Measurements from ENCODE around the gene MEX3D.

MEX3D gene

DNA sequence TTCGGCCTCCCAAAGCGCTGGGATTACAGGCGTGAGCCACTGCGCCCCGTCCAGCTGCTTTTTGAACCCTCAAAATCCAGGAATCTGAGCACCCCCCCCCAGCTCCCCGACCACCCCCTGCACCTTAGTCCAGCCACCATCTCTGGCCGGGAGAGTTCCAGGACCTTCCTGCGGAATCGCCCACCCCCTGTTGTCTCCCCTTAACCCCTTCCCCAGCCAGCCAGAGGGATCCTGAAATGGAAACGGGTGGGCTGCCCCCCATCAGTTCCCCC lies 25.3 kb upstream of the MEX3D start:
- peak overlapping the region; percentile 99 for H3K27ac ChIP-seq
- TF ChIP-seq ZFX (IDR thresholded peaks at IDR 0.05; ENCODE audit: borderline replicate concordance): no peak
- TF ChIP-seq, protein P1, sequence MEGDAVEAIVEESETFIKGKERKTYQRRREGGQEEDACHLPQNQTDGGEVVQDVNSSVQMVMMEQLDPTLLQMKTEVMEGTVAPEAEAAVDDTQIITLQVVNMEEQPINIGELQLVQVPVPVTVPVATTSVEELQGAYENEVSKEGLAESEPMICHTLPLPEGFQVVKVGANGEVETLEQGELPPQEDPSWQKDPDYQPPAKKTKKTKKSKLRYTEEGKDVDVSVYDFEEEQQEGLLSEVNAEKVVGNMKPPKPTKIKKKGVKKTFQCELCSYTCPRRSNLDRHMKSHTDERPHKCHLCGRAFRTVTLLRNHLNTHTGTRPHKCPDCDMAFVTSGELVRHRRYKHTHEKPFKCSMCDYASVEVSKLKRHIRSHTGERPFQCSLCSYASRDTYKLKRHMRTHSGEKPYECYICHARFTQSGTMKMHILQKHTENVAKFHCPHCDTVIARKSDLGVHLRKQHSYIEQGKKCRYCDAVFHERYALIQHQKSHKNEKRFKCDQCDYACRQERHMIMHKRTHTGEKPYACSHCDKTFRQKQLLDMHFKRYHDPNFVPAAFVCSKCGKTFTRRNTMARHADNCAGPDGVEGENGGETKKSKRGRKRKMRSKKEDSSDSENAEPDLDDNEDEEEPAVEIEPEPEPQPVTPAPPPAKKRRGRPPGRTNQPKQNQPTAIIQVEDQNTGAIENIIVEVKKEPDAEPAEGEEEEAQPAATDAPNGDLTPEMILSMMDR (IDR thresholded peaks at IDR 0.05): no peak

DNA sequence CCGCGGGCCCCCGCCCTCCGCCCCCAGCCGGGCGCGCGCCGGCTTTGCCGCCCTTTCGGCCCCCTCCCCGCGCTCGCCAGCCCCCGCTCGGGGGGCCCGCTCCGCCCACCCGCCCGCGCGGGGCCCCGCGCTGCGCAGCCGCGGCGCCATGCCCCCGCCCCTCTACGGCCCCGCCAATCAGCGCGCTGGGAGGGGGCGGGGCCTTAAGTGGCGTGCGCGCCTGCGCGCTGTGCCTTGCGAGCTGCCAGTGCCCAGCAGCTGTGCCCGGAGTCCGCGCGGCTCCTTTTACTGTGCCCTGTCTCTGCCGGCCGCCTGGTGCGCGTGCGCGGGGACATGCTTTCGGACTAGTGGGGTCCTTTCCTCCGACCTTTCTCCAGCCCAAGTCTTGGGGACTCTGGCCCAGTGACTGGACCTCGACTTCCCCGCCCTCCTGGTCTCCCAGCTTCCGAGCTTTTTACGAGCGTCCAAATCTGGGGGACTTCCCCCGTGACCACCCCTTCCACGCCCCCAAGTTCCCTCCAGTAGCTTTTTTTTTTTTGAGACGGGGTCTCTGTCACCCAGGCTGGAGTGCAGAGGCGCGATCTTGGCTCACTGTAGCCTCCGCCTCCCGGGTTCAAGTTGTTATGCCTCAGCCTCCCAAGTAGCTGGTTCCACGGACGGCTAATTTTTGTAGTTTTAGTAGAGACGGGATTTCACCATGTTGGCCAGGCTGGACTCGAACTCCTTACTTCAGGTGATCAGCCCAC lies 24.8 kb upstream of the MEX3D start, which contains the start of gene MBD3:
TSS of gene MBD3 (minus strand) at position 111 of the 746 bp plus-strand sequence. CDS start 234 bp downstream, outside the sequence.
- TF ChIP-seq, protein P1 (IDR thresholded peaks at IDR 0.05): no peak
- no peak for TF ChIP-seq ZFX (IDR thresholded peaks at IDR 0.05; ENCODE audit: borderline replicate concordance)
- H3K27ac ChIP-seq: peak within 1 kb of the TSS; percentile 99

DNA sequence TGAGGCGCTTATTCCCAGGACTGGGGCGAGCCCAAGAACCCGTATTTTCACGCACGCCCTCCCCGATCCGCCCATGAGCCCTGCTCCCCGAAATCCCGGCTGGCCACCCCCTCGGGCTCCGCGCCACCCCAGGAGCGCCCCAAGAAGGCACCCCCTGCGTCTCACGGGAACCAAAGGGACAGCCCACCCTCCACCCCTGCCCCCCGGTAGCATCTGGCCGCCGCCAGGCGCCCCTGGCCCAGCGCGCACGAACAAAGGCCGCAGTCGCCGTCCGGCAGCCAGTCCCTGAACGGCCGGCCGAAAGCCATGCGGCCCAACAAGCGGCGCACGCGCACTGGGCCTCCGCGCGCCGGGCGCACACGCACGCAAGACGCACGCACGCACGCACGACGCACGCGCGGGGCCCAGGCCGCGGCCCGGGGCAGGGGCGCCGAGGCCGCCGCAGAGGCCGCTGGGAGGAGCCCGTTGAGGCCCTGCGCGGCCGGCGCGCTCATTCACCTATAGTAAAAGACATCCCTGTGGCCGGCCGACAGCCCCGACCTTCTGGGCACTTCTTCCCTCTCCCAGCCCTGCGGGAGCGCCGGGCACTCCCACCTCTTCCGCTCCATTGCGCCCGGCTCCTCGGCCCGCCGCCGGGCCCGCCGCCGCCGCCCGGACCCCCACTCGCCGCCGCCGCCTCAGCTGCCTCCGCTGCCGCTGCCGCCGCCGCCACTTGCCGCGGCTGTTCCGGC lies 24.1 kb upstream of the MEX3D start:
- peak overlapping the region; percentile 99 for H3K27ac ChIP-seq
- TF ChIP-seq, protein P1 (IDR thresholded peaks at IDR 0.05): no peak; the same call in 1 of the 2 replicates
- TF ChIP-seq ZFX (IDR thresholded peaks at IDR 0.05; ENCODE audit: borderline replicate concordance): no peak

DNA sequence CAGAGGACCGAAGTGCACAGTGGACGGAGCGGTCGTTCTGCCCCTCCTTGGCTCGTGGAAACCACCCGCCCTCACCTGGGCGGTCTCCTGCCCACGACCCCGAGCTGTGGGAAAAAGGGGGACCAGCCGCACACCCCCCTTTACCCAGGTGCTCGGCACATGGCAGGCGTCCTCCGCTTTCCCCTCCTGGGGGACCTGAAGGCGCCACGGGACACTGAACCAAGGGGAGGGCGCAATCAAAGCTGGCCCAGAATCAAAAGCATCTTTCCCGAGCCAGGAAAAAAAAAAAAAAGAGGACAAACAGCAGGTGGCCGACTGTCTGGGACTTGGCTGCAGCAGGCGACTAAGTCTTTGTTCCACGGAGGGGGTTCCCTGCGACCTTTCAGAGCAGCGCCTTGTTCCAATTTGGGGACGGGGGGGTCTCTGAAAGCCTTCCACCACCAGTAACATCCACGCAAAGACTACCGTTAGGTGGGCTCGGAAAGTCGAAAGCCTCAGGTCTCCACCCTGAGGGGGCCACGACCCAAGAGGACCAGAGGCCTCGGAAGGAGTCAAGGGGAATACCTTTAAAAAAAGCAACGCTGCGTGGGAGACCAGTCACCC lies 23.4 kb upstream of the MEX3D start:
- TF ChIP-seq, protein P1 (IDR thresholded peaks at IDR 0.05): no peak
- TF ChIP-seq ZFX (IDR thresholded peaks at IDR 0.05; ENCODE audit: borderline replicate concordance): no peak
- H3K27ac ChIP-seq: peak overlapping the region; percentile 99

DNA sequence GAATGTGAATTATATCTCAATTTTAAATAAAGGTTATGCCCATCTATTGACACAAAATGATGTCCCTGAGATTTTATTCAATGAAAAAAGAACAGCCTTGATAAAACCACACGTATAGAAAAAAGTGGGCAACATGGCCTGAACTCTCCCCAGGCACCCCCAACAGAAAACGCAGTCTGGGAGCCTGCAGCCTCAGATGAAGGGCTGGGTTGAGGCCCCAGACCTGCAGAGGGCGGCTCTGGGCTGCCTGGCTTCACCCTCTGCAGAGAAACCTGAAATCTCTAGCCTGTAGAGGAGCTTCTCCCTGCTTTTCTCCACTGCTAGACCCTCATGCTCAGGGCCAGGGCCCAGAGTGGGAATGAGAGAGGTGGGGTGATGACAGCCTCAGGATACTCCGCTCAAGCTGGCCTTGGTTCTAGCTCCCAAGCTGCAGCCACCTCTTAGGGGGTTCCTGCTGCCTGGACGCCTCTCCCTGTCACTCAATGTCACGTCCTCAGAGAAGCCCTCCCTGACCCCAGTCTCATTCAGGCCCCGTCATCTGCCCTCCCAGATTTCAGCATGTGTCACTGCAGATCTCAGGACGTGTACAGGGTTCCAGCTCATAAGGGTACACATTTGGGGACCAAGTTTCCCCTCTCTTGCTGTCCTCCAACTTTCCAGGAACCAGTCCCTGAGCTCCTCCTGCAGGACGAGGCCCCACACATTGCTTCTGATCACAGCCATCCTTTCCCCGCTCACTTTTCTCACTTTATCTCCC lies 22.7 kb upstream of the MEX3D start:
- TF ChIP-seq ZFX (IDR thresholded peaks at IDR 0.05; ENCODE audit: borderline replicate concordance): no peak
- TF ChIP-seq, protein P1 (IDR thresholded peaks at IDR 0.05): no peak
- peak overlapping the region; percentile 99 for H3K27ac ChIP-seq

DNA sequence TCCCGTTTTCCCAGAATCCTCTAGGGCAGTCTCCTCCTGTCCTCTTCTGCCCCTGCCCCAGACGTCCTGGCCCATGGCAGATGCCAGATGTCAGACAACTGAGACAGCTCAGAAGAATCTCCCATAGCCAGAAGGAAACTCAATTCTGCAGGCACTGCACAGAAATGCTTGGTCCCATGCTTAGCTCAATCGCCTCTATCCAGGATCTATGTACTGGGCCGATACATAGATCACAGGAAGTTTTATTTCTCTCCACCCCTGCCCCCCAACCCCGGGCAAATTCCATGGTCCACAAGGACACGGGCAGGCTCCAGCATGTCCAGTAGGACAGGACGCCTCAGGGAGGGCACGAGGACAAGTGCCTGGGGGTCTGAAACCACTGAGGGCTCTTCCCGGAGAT lies 19.7 kb upstream of the MEX3D start:
- H3K27ac ChIP-seq: peak overlapping the region; percentile 99
- no peak for TF ChIP-seq ZFX (IDR thresholded peaks at IDR 0.05; ENCODE audit: borderline replicate concordance)
- TF ChIP-seq, protein P1 (IDR thresholded peaks at IDR 0.05): no peak
